Mammary epithelial cell (primary cell): Measurements from ENCODE around the gene ERC1.

Experiments
- CTCF ChIP-seq, 2 donors: IDR thresholded peaks in 1 of 2; conservative IDR thresholded peaks in 1 of 2; 2 replicates each; pipeline ENCODE4 v1.5.1; 2011 to 2012; ENCODE audit warnings: inconsistent platforms in 2 of 2, low read length in 2 of 2, mild to moderate bottlenecking in 2 of 2, control low read depth in 1 of 2, low read depth in 1 of 2; ENCODE audit not compliant: insufficient read depth in 1 of 2; ENCODE audit errors: extremely low read depth in 1 of 2
- EZH2 ChIP-seq: IDR thresholded peaks from 2 replicates; pipeline ENCODE4 v1.6.1; 2012; ENCODE audit warnings: low read length, inconsistent platforms, borderline replicate concordance

GRCh38 chr12:1493781-1494565, 502.9 kb downstream of the ERC1 start:
- no peak for TF ChIP-seq CTCF (conservative IDR thresholded peaks at IDR 0.05 in 1 of 2, IDR thresholded peaks at IDR 0.05 in 1 of 2; ENCODE audit: extremely low read depth in 1 of 2, insufficient read depth in 1 of 2, low read depth in 1 of 2, low read length in 2 of 2)
- no peak for TF ChIP-seq EZH2
